GM12801 (cell line): Measurements from ENCODE around the gene DNER.

Experiments used
- CTCF ChIP-seq: IDR thresholded peaks from one replicate; pipeline ENCODE4 v1.5.1; 2011; ENCODE audit warnings: control low read depth; ENCODE audit not compliant: insufficient read length; ENCODE audit errors: extremely low read depth

The DNER gene

GRCh38 chr2:229673676-229674075, 40.7 kb downstream of the DNER start:
- no peak for TF ChIP-seq CTCF

- no peak for TF ChIP-seq CTCF
These were observed 42.3 kb downstream of the DNER start for GRCh38 chr2:229672021-229672420.

- TF ChIP-seq CTCF: no peak
These were observed 44.5 kb downstream of the DNER start for GRCh38 chr2:229669841-229670240.

GRCh38 chr2:229666811-229667210, 47.5 kb downstream of the DNER start:
- no peak for TF ChIP-seq CTCF

- TF ChIP-seq CTCF: no peak
These were observed 49.2 kb downstream of the DNER start for GRCh38 chr2:229665158-229665557.

GRCh38 chr2:229661478-229661877, 52.9 kb downstream of the DNER start:
- no peak for TF ChIP-seq CTCF

- no peak for TF ChIP-seq CTCF
These were observed 53.4 kb downstream of the DNER start for GRCh38 chr2:229660951-229661350.

- no peak for TF ChIP-seq CTCF
These were observed 54.0 kb downstream of the DNER start for GRCh38 chr2:229660391-229660790.
